Neural cell (in vitro differentiated cells): ENCODE measurements around the gene SPOCK1. TPM values are rescaled to one million over a fixed set of nuclear protein-coding genes. Genes with fewer than 3 reads are reported as not detected.
"Not testable (repeated sequence)": the region's sequence is repeated elsewhere in the genome, so short reads cannot be mapped to it uniquely, and the experiment has no call there.

Experiments
- H2AFZ ChIP-seq: fragments of 200-600, 300-800 bp; sonication (generic), shearing (Covaris generic); 2 replicates; pipeline ENCODE4 v1.6.0; 2014; ENCODE audit warnings: low read depth, mild to moderate bottlenecking, antibody characterized with exemption, low read length, moderate library complexity
- H3F3A ChIP-seq: fragments of 200-600 bp; shearing (Covaris generic); 2 replicates; pipeline ENCODE4 v1.6.1; 2016; ENCODE audit warnings: mild to moderate bottlenecking, moderate library complexity, mixed read lengths, antibody characterized with exemption, low read length; ENCODE audit not compliant: insufficient read depth, poor library complexity, severe bottlenecking
- H3K27ac ChIP-seq: fragments of 200-600, 300-800 bp; sonication (generic), shearing (Covaris generic); 2 replicates; pipeline ENCODE4 v1.5.1; 2014; ENCODE audit warnings: mild to moderate bottlenecking, low read length, moderate library complexity
- H3K27me3 ChIP-seq: fragments of 300-800, 200-600 bp; sonication (generic), shearing (Covaris generic); 2 replicates; pipeline ENCODE4 v1.6.0; 2014; ENCODE audit warnings: mild to moderate bottlenecking, low read depth, low read length, moderate library complexity; ENCODE audit not compliant: insufficient read depth
- H3K36me3 ChIP-seq: fragments of 300-800, 200-600 bp; sonication (generic), shearing (Covaris generic); 2 replicates; pipeline ENCODE4 v1.5.1; 2014; ENCODE audit warnings: mild to moderate bottlenecking, antibody characterized with exemption, low read length, moderate library complexity; ENCODE audit not compliant: insufficient read depth
- H3K4me2 ChIP-seq: fragments of 300-800, 200-600 bp; sonication (generic), shearing (Covaris generic); 2 replicates; pipeline ENCODE4 v1.6.0; 2014; ENCODE audit warnings: mild to moderate bottlenecking, low read length
- H3K4me3 ChIP-seq: fragments of 300-800, 200-600 bp; sonication (generic), shearing (Covaris generic); 2 replicates; pipeline ENCODE4 v1.5.1; 2014; ENCODE audit warnings: mild to moderate bottlenecking, low read length, moderate library complexity
- H3K79me2 ChIP-seq: fragments of 200-600 bp; shearing (Covaris generic); replicated peaks from 2 replicates; pipeline ENCODE4 v1.6.0; 2014; ENCODE audit warnings: mild to moderate bottlenecking, low read length, moderate library complexity; ENCODE audit not compliant: insufficient read depth
- H3K9ac ChIP-seq: fragments of 300-800, 200-600 bp; sonication (generic), shearing (Covaris generic); 2 replicates; pipeline ENCODE4 v1.6.1; 2016; ENCODE audit warnings: mild to moderate bottlenecking, low read length, mixed read lengths
- H3K9me2 ChIP-seq: fragments of 200-600 bp; shearing (Covaris generic); 2 replicates; pipeline ENCODE4 v1.6.1; 2016; ENCODE audit warnings: mild to moderate bottlenecking, low read length, mixed read lengths; ENCODE audit not compliant: insufficient read depth
- H3K9me3 ChIP-seq: fragments of 200-600, 300-800 bp; sonication (generic), shearing (Covaris generic); 2 replicates; pipeline ENCODE4 v1.6.1; 2016; ENCODE audit warnings: mild to moderate bottlenecking, mixed run types, low read length, moderate library complexity, mixed read lengths
- H4K20me1 ChIP-seq: fragments of 200-600 bp; shearing (Covaris generic); 2 replicates; pipeline ENCODE4 v1.6.1; 2016; ENCODE audit warnings: mild to moderate bottlenecking, mixed run types; ENCODE audit not compliant: insufficient read depth
- EP300 ChIP-seq: fragments of 450-650 bp; conservative IDR thresholded peaks from 2 replicates; pipeline ENCODE4 v1.6.1; 2014; ENCODE audit warnings: antibody characterized with exemption, mild to moderate bottlenecking, moderate library complexity; ENCODE audit not compliant: poor library complexity, severe bottlenecking
- EZH2 ChIP-seq: fragments of 200-600, 300-800 bp; shearing (Covaris generic), sonication (generic); IDR thresholded peaks from 2 replicates; pipeline ENCODE4 v1.6.1; 2014; ENCODE audit warnings: antibody characterized with exemption, low read length, borderline replicate concordance, mild to moderate bottlenecking; ENCODE audit not compliant: insufficient read depth, poor library complexity, severe bottlenecking
- MXI1 ChIP-seq: fragments of 450-650 bp; conservative IDR thresholded peaks from 2 replicates; pipeline ENCODE4 v1.6.1; 2014; ENCODE audit warnings: antibody characterized with exemption, mild to moderate bottlenecking; ENCODE audit not compliant: poor library complexity, severe bottlenecking
- POLR2AphosphoS5 ChIP-seq: IDR thresholded peaks from 2 replicates; pipeline ENCODE4 v1.6.1; 2012
- RAD21 ChIP-seq: fragments of 450-650 bp; conservative IDR thresholded peaks from 2 replicates; pipeline ENCODE4 v1.6.1; 2014; ENCODE audit warnings: antibody characterized with exemption, mild to moderate bottlenecking, moderate library complexity
- SMC3 ChIP-seq: fragments of 450-650 bp; conservative IDR thresholded peaks from 2 replicates; pipeline ENCODE4 v1.6.1; 2014; ENCODE audit warnings: antibody characterized with exemption, mild to moderate bottlenecking, moderate library complexity; ENCODE audit not compliant: poor library complexity
- TAF1 ChIP-seq: IDR thresholded peaks from 2 replicates; pipeline ENCODE4 v1.6.1; 2012; ENCODE audit warnings: low read depth
- polyA plus RNA-seq: library from polyadenylated mRNA; depleted of rRNA; stranded (reverse); fragments of >200 nt; gene quantifications from 2 replicates; pipeline ENCODE4 v1.2.3, GENCODE V29; 2014
- TF ChIP-seq, protein P1 (sequence below): IDR thresholded peaks from 2 replicates; pipeline ENCODE4 v1.6.1; 2012; ENCODE audit warnings: borderline replicate concordance
- TF ChIP-seq, protein P2 (sequence below): fragments of 450-650 bp; IDR thresholded peaks from 2 replicates; pipeline ENCODE4 v1.5.1; 2014; ENCODE audit warnings: antibody characterized with exemption, mild to moderate bottlenecking, moderate library complexity; ENCODE audit not compliant: poor library complexity, severe bottlenecking

SPOCK1 gene
- polyA plus RNA-seq, 1 donor from 2014 or later, result 33.6 TPM

DNA sequence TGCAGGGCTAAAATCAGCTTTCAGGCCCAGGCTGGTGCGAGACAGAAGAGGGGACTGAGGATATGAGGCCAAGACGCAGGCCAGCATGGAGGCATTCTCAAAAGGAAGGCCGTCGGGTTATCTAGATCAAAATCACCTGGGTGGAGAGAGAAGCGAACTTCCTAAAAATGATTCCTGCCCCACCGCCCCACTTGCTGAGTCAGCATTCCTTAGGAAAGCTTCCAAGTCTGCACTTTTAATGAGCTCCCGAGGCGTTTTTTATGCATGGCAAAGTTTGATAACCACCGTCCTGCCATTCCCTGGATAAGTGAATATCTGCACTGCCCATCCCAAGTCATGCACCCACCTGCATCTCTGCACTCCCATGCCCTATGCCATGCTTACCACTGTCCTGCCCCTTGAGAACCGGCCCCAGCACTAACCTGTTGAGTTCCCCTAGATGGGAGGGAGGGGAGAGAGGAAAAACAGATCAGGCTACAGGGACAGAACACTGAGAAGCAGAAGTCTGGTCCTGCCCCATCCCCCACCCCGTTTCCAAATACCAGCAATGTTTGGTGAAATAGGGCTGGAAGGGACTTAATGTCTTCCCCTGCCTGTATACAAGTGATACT, 1.6 kb upstream of the SPOCK1 start:
- Histone ChIP-seq H3K9me2 (no peaks in the 10 kb centered on the region), H3K27me3 (peaks cover 7% of the 10 kb centered on the region), H3K27ac (no peak overlapping the region), H3K36me3 (no peaks in the 10 kb centered on the region), H2AFZ (no peak overlapping the region), H3K9me3 (no peaks in the 10 kb centered on the region), H3K4me3 (no peak overlapping the region), H3F3A (no peaks in the 10 kb centered on the region), H3K4me2 (no peak overlapping the region), H3K79me2 (peaks cover 17% of the 10 kb centered on the region), H3K9ac (no peak overlapping the region), H4K20me1 (no peaks in the 10 kb centered on the region)
- TF ChIP-seq RAD21 (no peak), EZH2 (no peak), POLR2AphosphoS5 (no peak), EP300 (no peak)
- TF ChIP-seq, protein P1, sequence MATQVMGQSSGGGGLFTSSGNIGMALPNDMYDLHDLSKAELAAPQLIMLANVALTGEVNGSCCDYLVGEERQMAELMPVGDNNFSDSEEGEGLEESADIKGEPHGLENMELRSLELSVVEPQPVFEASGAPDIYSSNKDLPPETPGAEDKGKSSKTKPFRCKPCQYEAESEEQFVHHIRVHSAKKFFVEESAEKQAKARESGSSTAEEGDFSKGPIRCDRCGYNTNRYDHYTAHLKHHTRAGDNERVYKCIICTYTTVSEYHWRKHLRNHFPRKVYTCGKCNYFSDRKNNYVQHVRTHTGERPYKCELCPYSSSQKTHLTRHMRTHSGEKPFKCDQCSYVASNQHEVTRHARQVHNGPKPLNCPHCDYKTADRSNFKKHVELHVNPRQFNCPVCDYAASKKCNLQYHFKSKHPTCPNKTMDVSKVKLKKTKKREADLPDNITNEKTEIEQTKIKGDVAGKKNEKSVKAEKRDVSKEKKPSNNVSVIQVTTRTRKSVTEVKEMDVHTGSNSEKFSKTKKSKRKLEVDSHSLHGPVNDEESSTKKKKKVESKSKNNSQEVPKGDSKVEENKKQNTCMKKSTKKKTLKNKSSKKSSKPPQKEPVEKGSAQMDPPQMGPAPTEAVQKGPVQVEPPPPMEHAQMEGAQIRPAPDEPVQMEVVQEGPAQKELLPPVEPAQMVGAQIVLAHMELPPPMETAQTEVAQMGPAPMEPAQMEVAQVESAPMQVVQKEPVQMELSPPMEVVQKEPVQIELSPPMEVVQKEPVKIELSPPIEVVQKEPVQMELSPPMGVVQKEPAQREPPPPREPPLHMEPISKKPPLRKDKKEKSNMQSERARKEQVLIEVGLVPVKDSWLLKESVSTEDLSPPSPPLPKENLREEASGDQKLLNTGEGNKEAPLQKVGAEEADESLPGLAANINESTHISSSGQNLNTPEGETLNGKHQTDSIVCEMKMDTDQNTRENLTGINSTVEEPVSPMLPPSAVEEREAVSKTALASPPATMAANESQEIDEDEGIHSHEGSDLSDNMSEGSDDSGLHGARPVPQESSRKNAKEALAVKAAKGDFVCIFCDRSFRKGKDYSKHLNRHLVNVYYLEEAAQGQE, result no peak
- TF ChIP-seq, protein P2, sequence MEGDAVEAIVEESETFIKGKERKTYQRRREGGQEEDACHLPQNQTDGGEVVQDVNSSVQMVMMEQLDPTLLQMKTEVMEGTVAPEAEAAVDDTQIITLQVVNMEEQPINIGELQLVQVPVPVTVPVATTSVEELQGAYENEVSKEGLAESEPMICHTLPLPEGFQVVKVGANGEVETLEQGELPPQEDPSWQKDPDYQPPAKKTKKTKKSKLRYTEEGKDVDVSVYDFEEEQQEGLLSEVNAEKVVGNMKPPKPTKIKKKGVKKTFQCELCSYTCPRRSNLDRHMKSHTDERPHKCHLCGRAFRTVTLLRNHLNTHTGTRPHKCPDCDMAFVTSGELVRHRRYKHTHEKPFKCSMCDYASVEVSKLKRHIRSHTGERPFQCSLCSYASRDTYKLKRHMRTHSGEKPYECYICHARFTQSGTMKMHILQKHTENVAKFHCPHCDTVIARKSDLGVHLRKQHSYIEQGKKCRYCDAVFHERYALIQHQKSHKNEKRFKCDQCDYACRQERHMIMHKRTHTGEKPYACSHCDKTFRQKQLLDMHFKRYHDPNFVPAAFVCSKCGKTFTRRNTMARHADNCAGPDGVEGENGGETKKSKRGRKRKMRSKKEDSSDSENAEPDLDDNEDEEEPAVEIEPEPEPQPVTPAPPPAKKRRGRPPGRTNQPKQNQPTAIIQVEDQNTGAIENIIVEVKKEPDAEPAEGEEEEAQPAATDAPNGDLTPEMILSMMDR, result no peak

DNA sequence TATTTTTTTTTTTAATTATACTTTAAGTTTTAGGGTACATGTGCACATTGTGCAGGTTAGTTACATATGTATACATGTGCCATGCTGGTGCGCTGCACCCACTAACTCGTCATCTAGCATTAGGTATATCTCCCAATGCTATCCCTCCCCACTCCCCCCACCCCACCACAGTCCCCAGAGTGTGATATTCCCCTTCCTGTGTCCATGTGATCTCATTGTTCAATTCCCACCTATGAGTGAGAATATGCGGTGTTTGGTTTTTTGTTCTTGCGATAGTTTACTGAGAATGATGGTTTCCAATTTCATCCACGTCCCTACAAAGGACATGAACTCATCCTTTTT, 351 bp upstream of the SPOCK1 start:
- H3K4me2 ChIP-seq, H3K9me2 ChIP-seq, H3K9ac ChIP-seq, H4K20me1 ChIP-seq, H3K27ac ChIP-seq, H3K4me3 ChIP-seq, H3K27me3 ChIP-seq, H3K36me3 ChIP-seq, H3K9me3 ChIP-seq, H3F3A ChIP-seq, H2AFZ ChIP-seq: not testable (repeated sequence)
- H3K79me2 ChIP-seq, result peaks cover 27% of the 10 kb centered on the region

DNA sequence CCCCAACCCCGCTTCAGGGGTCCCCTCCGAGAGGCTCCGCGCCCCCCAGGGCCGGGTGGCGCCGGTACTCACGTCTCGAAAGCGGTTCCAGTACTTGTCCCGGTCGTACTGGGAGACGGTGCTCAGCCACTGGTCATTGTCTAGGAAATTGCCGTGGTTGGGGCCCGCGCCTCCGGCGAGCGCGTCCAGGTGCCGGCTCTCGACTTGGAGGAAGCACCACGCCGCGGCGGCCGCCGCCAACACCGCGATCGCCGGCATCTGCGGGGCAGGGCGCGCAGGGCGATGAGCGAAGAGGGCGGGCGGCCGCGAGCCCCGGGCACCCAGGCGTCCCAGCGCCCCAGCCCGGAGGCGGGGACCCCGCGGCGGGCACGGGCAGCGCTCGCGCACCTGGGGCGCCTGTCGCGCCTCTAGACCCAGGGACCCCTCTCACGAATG, 808 bp downstream of the SPOCK1 start:
- H2AFZ ChIP-seq, result no peak overlapping the region
- peaks cover 7% of the 10 kb centered on the region for H3K27me3 ChIP-seq
- TF ChIP-seq, protein P2, result no peak
- TF ChIP-seq TAF1 (no peak), POLR2AphosphoS5 (no peak), MXI1 (peak; percentile 24), EZH2 (no peak), SMC3 (no peak), RAD21 (peak; percentile 11)
- TF ChIP-seq, protein P1, result no peak
- peak overlapping the region; percentile 70 for H3K9ac ChIP-seq
- H3K4me2 ChIP-seq, result peak overlapping the region; percentile 59
- H3K4me3 ChIP-seq, result peak overlapping the region; percentile 91
- H3K9me2 ChIP-seq, result no peaks in the 10 kb centered on the region
- no peaks in the 10 kb centered on the region for H4K20me1 ChIP-seq
- H3K36me3 ChIP-seq, result no peaks in the 10 kb centered on the region
- no peaks in the 10 kb centered on the region for H3K9me3 ChIP-seq
- peaks cover 28% of the 10 kb centered on the region for H3K79me2 ChIP-seq
- no peak overlapping the region for H3K27ac ChIP-seq
- no peaks in the 10 kb centered on the region for H3F3A ChIP-seq
